SK-N-SH (cell line): ENCODE measurements around the gene TMEM127. TPM values are rescaled to one million over a fixed set of nuclear protein-coding genes. Genes with fewer than 3 reads are reported as not detected.
A peak's percentile ranks its signal among the peaks of the same experiment; 100 is the strongest.

Source experiments
- CTCF ChIA-PET: fragments of 300-600, 350-600 bp; formaldehyde crosslinking; extraction: SDS; loops from one replicate; lab custom pipeline; 2021; lab: Yijun Ruan, JAX
- POLR2A ChIA-PET: fragments of 350-600 bp; sonication (Branson Sonifier 250); formaldehyde crosslinking; extraction: SDS; loops from one replicate; lab custom pipeline; 2020; ENCODE audit warnings: antibody characterized with exemption, inconsistent platforms; lab: Yijun Ruan, JAX
- DNase-seq: peaks from one replicate; pipeline ENCODE4 v3.0.0; 2012
- H2AFZ ChIP-seq: fragments of 200-600 bp; sonication (generic); 2 replicates; pipeline ENCODE4 v1.8.1; 2016; ENCODE audit warnings: antibody characterized with exemption, mild to moderate bottlenecking, low read depth
- H3F3A ChIP-seq: fragments of 200-600 bp; sonication (generic); replicated peaks from 2 replicates; pipeline ENCODE3; 2016; ENCODE audit warnings: antibody characterized with exemption, mild to moderate bottlenecking; ENCODE audit not compliant: insufficient read depth
- H3K27ac ChIP-seq, 2 experiments: fragments of 200-500 bp in 1 of 2; fragments of 200-600 bp in 1 of 2; sonication (Bioruptor generic) in 1 of 2; sonication (generic), shearing (Covaris generic) in 1 of 2; 2 replicates each; pipeline versions ENCODE4 v1.5.1 to v1.6.1; 2014 to 2016; ENCODE audit warnings: low read depth in 2 of 2, inconsistent platforms in 1 of 2, low read length in 1 of 2, mild to moderate bottlenecking in 1 of 2, mixed read lengths in 1 of 2
- H3K27me3 ChIP-seq: fragments of 200-600 bp; sonication (generic), shearing (Covaris generic); 2 replicates; pipeline ENCODE4 v1.6.1; 2016; ENCODE audit warnings: mixed run types; ENCODE audit not compliant: insufficient read depth
- H3K36me3 ChIP-seq, 2 experiments: fragments of 200-500 bp in 1 of 2; fragments of 200-600 bp in 1 of 2; sonication (Bioruptor generic) in 1 of 2; sonication (generic) in 1 of 2; replicated peaks in 1 of 2; 2 replicates each; pipeline versions ENCODE3 to v1.5.1; 2014 to 2016; ENCODE audit warnings: low read length in 1 of 2, mild to moderate bottlenecking in 1 of 2; ENCODE audit not compliant: insufficient read depth in 2 of 2, control insufficient read depth in 1 of 2
- H3K4me1 ChIP-seq, 2 experiments: fragments of 200-500 bp in 1 of 2; fragments of 200-600 bp in 1 of 2; sonication (Bioruptor generic) in 1 of 2; sonication (generic), shearing (Covaris generic) in 1 of 2; 2 replicates each; pipeline versions ENCODE4 v1.5.1 to v1.6.1; 2014 to 2016; ENCODE audit warnings: low read depth in 1 of 2, low read length in 1 of 2, mixed run types in 1 of 2; ENCODE audit not compliant: insufficient read depth in 2 of 2, control insufficient read depth in 1 of 2
- H3K4me2 ChIP-seq: fragments of 200-600 bp; sonication (generic), shearing (Covaris generic); 2 replicates; pipeline ENCODE4 v1.6.1; 2017; ENCODE audit warnings: mixed run types
- H3K4me3 ChIP-seq, 2 experiments: fragments of 200-500 bp in 1 of 2; fragments of 200-600 bp in 1 of 2; sonication (Bioruptor generic) in 1 of 2; sonication (generic), shearing (Covaris generic) in 1 of 2; 2 replicates each; pipeline versions ENCODE4 v1.5.1 to v1.8.1; 2014 to 2016; ENCODE audit warnings: low read depth in 2 of 2, inconsistent platforms in 1 of 2, low read length in 1 of 2, mild to moderate bottlenecking in 1 of 2, mixed read lengths in 1 of 2, moderate library complexity in 1 of 2
- H3K79me2 ChIP-seq: fragments of 200-600 bp; sonication (generic); 2 replicates; pipeline ENCODE4 v1.8.1; 2017; ENCODE audit warnings: mild to moderate bottlenecking; ENCODE audit not compliant: insufficient read depth
- H3K9ac ChIP-seq: fragments of 200-600 bp; sonication (generic); 2 replicates; pipeline ENCODE4 v1.6.1; 2017; ENCODE audit warnings: mixed run types
- H3K9me2 ChIP-seq: fragments of 200-600 bp; sonication (generic); 2 replicates; pipeline ENCODE4 v1.6.1; 2017; ENCODE audit warnings: mixed run types
- H3K9me3 ChIP-seq: fragments of 200-600 bp; sonication (generic); 2 replicates; pipeline ENCODE4 v1.6.1; 2017; ENCODE audit warnings: mixed run types, mild to moderate bottlenecking, moderate library complexity
- H4K20me1 ChIP-seq: fragments of 200-600 bp; sonication (generic); 2 replicates; pipeline ENCODE4 v1.6.1; 2017; ENCODE audit warnings: mild to moderate bottlenecking, mixed run types; ENCODE audit not compliant: insufficient read depth
- FOXJ3 ChIP-seq: sonication (generic); formaldehyde crosslinking; IDR thresholded peaks from 2 replicates; pipeline ENCODE4 v1.5.1; 2020; ENCODE audit warnings: mild to moderate bottlenecking, missing genetic modification reagents
- FOXM1 ChIP-seq: IDR thresholded peaks from 2 replicates; pipeline ENCODE4 v1.4.0; 2012; ENCODE audit warnings: low read depth, mild to moderate bottlenecking
- GABPA ChIP-seq: IDR thresholded peaks from 2 replicates; pipeline ENCODE4 v1.4.0; 2012; ENCODE audit warnings: low read depth, mild to moderate bottlenecking
- IRF3 ChIP-seq: fragments of 150-350 bp; IDR thresholded peaks from 2 replicates; pipeline ENCODE4 v1.6.1; 2016; ENCODE audit warnings: mild to moderate bottlenecking, low read depth, low read length
- JUND ChIP-seq: IDR thresholded peaks from 2 replicates; pipeline ENCODE4 v1.4.0; 2012
- MEF2A ChIP-seq: IDR thresholded peaks from 2 replicates; pipeline ENCODE4 v1.4.0; 2012; ENCODE audit warnings: low read depth, borderline replicate concordance
- NRF1 ChIP-seq: IDR thresholded peaks from 2 replicates; pipeline ENCODE4 v1.6.1; 2012; ENCODE audit warnings: low read depth, mild to moderate bottlenecking, low read length
- PBX3 ChIP-seq: IDR thresholded peaks from 2 replicates; pipeline ENCODE4; 2012
- RCOR1 ChIP-seq: fragments of 150-350 bp; IDR thresholded peaks from 2 replicates; pipeline ENCODE4 v1.6.1; 2017; ENCODE audit warnings: antibody characterized with exemption, low read length
- SIN3A ChIP-seq: IDR thresholded peaks from 2 replicates; pipeline ENCODE4 v1.6.1; 2012; ENCODE audit warnings: low read depth, mild to moderate bottlenecking, low read length, moderate library complexity, borderline replicate concordance
- SMC3 ChIP-seq: IDR thresholded peaks from 2 replicates; pipeline ENCODE4 v1.6.1; 2012; ENCODE audit warnings: low read depth, low read length, improper control_type of control experiment
- TAF1 ChIP-seq: IDR thresholded peaks from 2 replicates; pipeline ENCODE4 v1.6.1; 2012; ENCODE audit warnings: low read depth, mild to moderate bottlenecking, low read length, moderate library complexity, borderline replicate concordance
- TCF12 ChIP-seq: IDR thresholded peaks from 2 replicates; pipeline ENCODE4 v1.4.0; 2012
- TEAD4 ChIP-seq: IDR thresholded peaks from 2 replicates; pipeline ENCODE4 v1.4.0; 2012; ENCODE audit warnings: mild to moderate bottlenecking, borderline replicate concordance; ENCODE audit not compliant: insufficient read depth
- WGBS: methylation state at CpG from one replicate; pipeline ENCODE4 v1.1.6; 2017; ENCODE audit warnings: low lambda C conversion rate; 5-methylcytosine and 5-hydroxymethylcytosine counted together
- polyA plus RNA-seq, 3 experiments: library from polyadenylated mRNA; depleted of rRNA; stranded (reverse); fragments of >200 nt; gene quantifications; 2 replicates each; pipeline ENCODE4 v1.2.3, GENCODE V29; 2012

The TMEM127 gene
- polyA plus RNA-seq, 1 of the 3 experiments (the other 2 are of a cell fraction): 40.9 TPM

GRCh38 chr2:96261328-96262003 lies 4.3 kb downstream of the TMEM127 start:
- peak overlapping the region; percentile 70 for H3K27ac ChIP-seq
- no peak for DNase-seq
- POLR2A ChIA-PET: interaction anchor here (1.0 to 2.2 kb wide), 2 partner anchors 43 to 53 kb away, joined by 3 to 6 read pairs; partner anchors contain the start of gene STARD7
- peaks cover 34 to 50% of the 10 kb centered on the region in 2 experiments for H3K4me1 ChIP-seq
- no peaks in the 10 kb centered on the region for H3K9me2 ChIP-seq
- no peaks in the 10 kb centered on the region for H3K9me3 ChIP-seq
- peaks cover 8 to 16% of the 10 kb centered on the region in 2 experiments for H3K36me3 ChIP-seq
- CTCF ChIA-PET: interaction anchor here (0.6 to 4.0 kb wide), 17 partner anchors 11 to 269 kb away, joined by 3 to 24 read pairs (median 4); partner anchors contain the start of gene ANKRD36C
- peaks cover 59% of the 10 kb centered on the region for H4K20me1 ChIP-seq
- H3K4me2 ChIP-seq: peak overlapping the region; percentile 71
- TF ChIP-seq TEAD4 (no peak), PBX3 (no peak), MEF2A (no peak), TCF12 (no peak), SMC3 (no peak), SIN3A (no peak), GABPA (no peak), FOXM1 (no peak), NRF1 (no peak), IRF3 (no peak), TAF1 (no peak), RCOR1 (no peak), JUND (no peak), FOXJ3 (CRISPR knock-in tag) (no peak)
- H3K79me2 ChIP-seq: peaks cover 93% of the 10 kb centered on the region
- no peak overlapping the region for H2AFZ ChIP-seq
- peak overlapping the region; percentile 35; the same call in 1 of the 2 replicates for H3K9ac ChIP-seq
- H3F3A ChIP-seq: peaks cover 20% of the 10 kb centered on the region
- WGBS: 95% methylated on average over 6 of the region's 6 CpGs
- H3K4me3 ChIP-seq: no peak overlapping the region
- H3K27me3 ChIP-seq: no peaks in the 10 kb centered on the region
